Adrenal gland (tissue), 5 donors: ENCODE measurements around the gene SUSD1.

ENCODE experiments used
- POLR2A ChIP-seq, 2 donors: fragments of 450-650 bp; IDR thresholded peaks; one replicate each; pipeline ENCODE4 v1.6.1; 2017; ENCODE audit warnings: antibody characterized with exemption in 2 of 2, mild to moderate bottlenecking in 2 of 2, moderate library complexity in 1 of 2
- TF ChIP-seq, protein P1 (sequence below), 6 experiments: fragments of 450-650 bp in 4 of 6; fragments of 200-600 bp in 2 of 6; sonication (generic) in 1 of 6; IDR thresholded peaks; 1 replicate in 5 of 6; 2 replicates in 1 of 6; pipeline versions ENCODE4 v1.5.1 to v1.8.0; 2016 to 2021; ENCODE audit warnings: antibody characterized with exemption in 6 of 6, mild to moderate bottlenecking in 2 of 6, moderate library complexity in 1 of 6
- donor health status: DM: no; HTN: no; CAD: no.

DNA sequence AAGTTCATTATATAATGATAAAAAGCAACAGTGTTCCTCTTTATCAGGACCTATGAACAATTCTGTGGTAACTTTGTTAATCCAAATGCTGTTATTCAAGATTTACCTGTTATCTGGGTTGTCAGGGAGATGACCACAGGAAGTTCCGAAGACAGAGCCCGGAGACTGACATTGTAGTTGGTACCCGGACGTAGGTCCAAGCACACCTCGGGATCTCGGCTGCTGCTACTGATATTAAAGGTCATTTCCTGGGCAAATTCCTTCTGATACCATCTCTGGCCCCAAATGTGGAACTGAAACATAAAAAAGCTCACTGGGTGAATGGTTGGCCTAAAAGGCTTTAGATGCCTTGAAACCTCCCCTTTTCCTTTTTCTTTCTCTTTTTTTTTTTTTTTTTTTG, 96.7 kb downstream of the SUSD1 start:
- TF ChIP-seq, protein P1, sequence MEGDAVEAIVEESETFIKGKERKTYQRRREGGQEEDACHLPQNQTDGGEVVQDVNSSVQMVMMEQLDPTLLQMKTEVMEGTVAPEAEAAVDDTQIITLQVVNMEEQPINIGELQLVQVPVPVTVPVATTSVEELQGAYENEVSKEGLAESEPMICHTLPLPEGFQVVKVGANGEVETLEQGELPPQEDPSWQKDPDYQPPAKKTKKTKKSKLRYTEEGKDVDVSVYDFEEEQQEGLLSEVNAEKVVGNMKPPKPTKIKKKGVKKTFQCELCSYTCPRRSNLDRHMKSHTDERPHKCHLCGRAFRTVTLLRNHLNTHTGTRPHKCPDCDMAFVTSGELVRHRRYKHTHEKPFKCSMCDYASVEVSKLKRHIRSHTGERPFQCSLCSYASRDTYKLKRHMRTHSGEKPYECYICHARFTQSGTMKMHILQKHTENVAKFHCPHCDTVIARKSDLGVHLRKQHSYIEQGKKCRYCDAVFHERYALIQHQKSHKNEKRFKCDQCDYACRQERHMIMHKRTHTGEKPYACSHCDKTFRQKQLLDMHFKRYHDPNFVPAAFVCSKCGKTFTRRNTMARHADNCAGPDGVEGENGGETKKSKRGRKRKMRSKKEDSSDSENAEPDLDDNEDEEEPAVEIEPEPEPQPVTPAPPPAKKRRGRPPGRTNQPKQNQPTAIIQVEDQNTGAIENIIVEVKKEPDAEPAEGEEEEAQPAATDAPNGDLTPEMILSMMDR (IDR thresholded peaks at IDR 0.05) = no peak
- no peak for TF ChIP-seq POLR2A (IDR thresholded peaks at IDR 0.05)
